ENCODE measurements around the gene SLC38A11. TPM values are rescaled to one million over a fixed set of nuclear protein-coding genes. Genes with fewer than 3 reads are reported as not detected.
"Not testable (repeated sequence)": the region's sequence is repeated elsewhere in the genome, so short reads cannot be mapped to it uniquely, and the experiment has no call there.

Gene SLC38A11
- total and polyA plus RNA-seq, 2 of the 13 experiments (the other 11 are each of a cell fraction or from before 2014, with no cell fraction given): 14.0 to 14.3 TPM

DNA sequence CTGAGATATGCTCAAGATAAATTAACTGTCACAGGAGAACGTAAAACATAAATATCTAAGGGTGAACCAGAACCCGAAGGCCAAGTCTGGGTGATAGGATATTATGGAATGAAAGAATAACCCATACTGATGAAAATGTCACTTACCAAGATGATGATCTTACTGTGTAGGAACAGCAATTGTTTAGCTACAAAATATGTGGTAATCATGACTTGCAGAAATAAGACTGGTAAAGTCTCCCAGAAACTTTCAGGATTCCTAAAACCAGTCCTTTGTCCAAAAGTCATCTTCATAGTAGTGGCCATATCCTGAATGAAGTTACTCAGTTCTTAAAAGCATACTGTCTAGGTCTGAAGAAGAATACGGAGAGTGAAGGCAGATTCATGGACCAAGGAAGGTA is 30.7 kb upstream of the SLC38A11 start:
- H3K36me3 ChIP-seq (replicated peaks in 1 of 2; ENCODE audit: control insufficient read depth in 1 of 2, insufficient read depth in 2 of 2, low read length in 2 of 2); H3K4me1 ChIP-seq (ENCODE audit: insufficient read depth, low read length); H3K79me2 ChIP-seq (ENCODE audit: insufficient read depth, low read length); CTCF ChIA-PET (ENCODE audit: low intra/inter-chr PET ratio, low total read pairs); H3K4me2 ChIP-seq (ENCODE audit: low read depth, low read length); H4K20me1 ChIP-seq (ENCODE audit: insufficient read depth, low read length); H3K4me3 ChIP-seq (replicated peaks in 1 of 3; ENCODE audit: insufficient read depth in 1 of 3, low read depth in 2 of 3, low read length in 3 of 3); in situ Hi-C loops (cut with HindIII; ENCODE audit: extremely low pct_ligation_motif_present, low pct_unique_long_range_greater_than_20kb); H2AFZ ChIP-seq (ENCODE audit: low read length); FAIRE-seq; DNase-seq (ENCODE audit: low spot score); ATAC-seq; H3K9ac ChIP-seq (ENCODE audit: insufficient read depth, low read depth, low read length); POLR2A ChIA-PET; H3K9me3 ChIP-seq (ENCODE audit: low read length); H3K27ac ChIP-seq (ENCODE audit: extremely low read length, insufficient read depth, low read length); H3K27me3 ChIP-seq (ENCODE audit: control insufficient read depth in 1 of 2, insufficient read depth in 2 of 2, low read length in 2 of 2); intact Hi-C loops (cut with micrococcal nuclease; ENCODE audit: unreplicated experiment); BruUV-seq (replicated peaks): not testable (repeated sequence)
- peak; percentile 28; the same call in 1 of the 2 replicates for TF ChIP-seq NFE2L2 (IDR thresholded peaks at IDR 0.05; ENCODE audit: low read length)
- 54% methylated on average over 3 of the region's 3 CpGs for WGBS (ENCODE audit: low lambda C conversion rate)

- H3K79me2 ChIP-seq (ENCODE audit: insufficient read depth, low read length): no peaks in the 10 kb centered on the region
- no peak overlapping the region for H3K4me3 ChIP-seq (replicated peaks in 1 of 3; ENCODE audit: insufficient read depth in 1 of 3, low read depth in 2 of 3, low read length in 3 of 3)
- CTCF ChIA-PET (ENCODE audit: low intra/inter-chr PET ratio, low total read pairs): no interaction called here
- POLR2A ChIA-PET: no interaction called here
- FAIRE-seq (no peak), ATAC-seq (no peak), DNase-seq (ENCODE audit: low spot score) (no peak)
- no peak overlapping the region for H3K4me2 ChIP-seq (ENCODE audit: low read depth, low read length)
- in situ Hi-C loops (cut with HindIII; ENCODE audit: extremely low pct_ligation_motif_present, low pct_unique_long_range_greater_than_20kb): no loop called here
- H3K9me3 ChIP-seq (ENCODE audit: low read length): no peaks in the 10 kb centered on the region
- H4K20me1 ChIP-seq (ENCODE audit: insufficient read depth, low read length): no peaks in the 10 kb centered on the region
- no peak overlapping the region for H2AFZ ChIP-seq (ENCODE audit: low read length)
- no peak overlapping the region for H3K27ac ChIP-seq (ENCODE audit: extremely low read length, insufficient read depth, low read length)
- H3K36me3 ChIP-seq (replicated peaks in 1 of 2; ENCODE audit: control insufficient read depth in 1 of 2, insufficient read depth in 2 of 2, low read length in 2 of 2): no peaks in the 10 kb centered on the region
- no peaks in the 10 kb centered on the region; a peak in 1 of 5 replicates for H3K27me3 ChIP-seq (ENCODE audit: control insufficient read depth in 1 of 2, insufficient read depth in 2 of 2, low read length in 2 of 2)
- intact Hi-C loops (cut with micrococcal nuclease; ENCODE audit: unreplicated experiment): loop anchor here (5.0 kb wide), 1 partner anchor 1173 kb away; no protein-coding TSS in a partner anchor
- H3K9ac ChIP-seq (ENCODE audit: insufficient read depth, low read depth, low read length): no peak overlapping the region
- no peaks in the 10 kb centered on the region for H3K4me1 ChIP-seq (ENCODE audit: insufficient read depth, low read length)
- BruUV-seq (replicated peaks): no TSS peak
- WGBS (ENCODE audit: low lambda C conversion rate): 56% methylated on average over 3 of the region's 3 CpGs
- no peak for TF ChIP-seq FOSL1 (CRISPR knock-in tag; IDR thresholded peaks at IDR 0.05; ENCODE audit: borderline replicate concordance)
- no peak for TF ChIP-seq HMG20B (CRISPR knock-in tag; conservative IDR thresholded peaks at IDR 0.05)
- no peak for TF ChIP-seq RXRB (CRISPR knock-in tag; IDR thresholded peaks at IDR 0.05; ENCODE audit: borderline replicate concordance)
- TF ChIP-seq ZNF101 (CRISPR knock-in tag; IDR thresholded peaks at IDR 0.05; ENCODE audit: borderline replicate concordance, low read depth): no peak
- no peak for TF ChIP-seq BRCA1 (CRISPR knock-in tag; IDR thresholded peaks at IDR 0.05)
- no peak for TF ChIP-seq HNF4A (CRISPR knock-in tag; IDR thresholded peaks at IDR 0.05)
- no peak for TF ChIP-seq GLI4 (CRISPR knock-in tag; IDR thresholded peaks at IDR 0.05; ENCODE audit: borderline replicate concordance)
- TF ChIP-seq, protein P1, sequence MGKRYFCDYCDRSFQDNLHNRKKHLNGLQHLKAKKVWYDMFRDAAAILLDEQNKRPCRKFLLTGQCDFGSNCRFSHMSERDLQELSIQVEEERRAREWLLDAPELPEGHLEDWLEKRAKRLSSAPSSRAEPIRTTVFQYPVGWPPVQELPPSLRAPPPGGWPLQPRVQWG (CRISPR knock-in tag; IDR thresholded peaks at IDR 0.05; ENCODE audit: borderline replicate concordance, low read depth): no peak
- no peak for TF ChIP-seq ZNF792 (CRISPR knock-in tag; IDR thresholded peaks at IDR 0.05)
- TF ChIP-seq, protein P2, sequence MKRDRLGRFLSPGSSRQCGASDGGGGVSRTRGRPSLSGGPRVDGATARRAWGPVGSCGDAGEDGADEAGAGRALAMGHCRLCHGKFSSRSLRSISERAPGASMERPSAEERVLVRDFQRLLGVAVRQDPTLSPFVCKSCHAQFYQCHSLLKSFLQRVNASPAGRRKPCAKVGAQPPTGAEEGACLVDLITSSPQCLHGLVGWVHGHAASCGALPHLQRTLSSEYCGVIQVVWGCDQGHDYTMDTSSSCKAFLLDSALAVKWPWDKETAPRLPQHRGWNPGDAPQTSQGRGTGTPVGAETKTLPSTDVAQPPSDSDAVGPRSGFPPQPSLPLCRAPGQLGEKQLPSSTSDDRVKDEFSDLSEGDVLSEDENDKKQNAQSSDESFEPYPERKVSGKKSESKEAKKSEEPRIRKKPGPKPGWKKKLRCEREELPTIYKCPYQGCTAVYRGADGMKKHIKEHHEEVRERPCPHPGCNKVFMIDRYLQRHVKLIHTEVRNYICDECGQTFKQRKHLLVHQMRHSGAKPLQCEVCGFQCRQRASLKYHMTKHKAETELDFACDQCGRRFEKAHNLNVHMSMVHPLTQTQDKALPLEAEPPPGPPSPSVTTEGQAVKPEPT (CRISPR knock-in tag; IDR thresholded peaks at IDR 0.05; ENCODE audit: low read depth): no peak
- no peak for TF ChIP-seq GTF2F1 (IDR thresholded peaks at IDR 0.05; ENCODE audit: low read length)
- no peak for TF ChIP-seq CREB3 (CRISPR knock-in tag; IDR thresholded peaks at IDR 0.05)
- no peak for TF ChIP-seq ZKSCAN8 (CRISPR knock-in tag; IDR thresholded peaks at IDR 0.05; ENCODE audit: borderline replicate concordance)
- no peak for TF ChIP-seq POGK (CRISPR knock-in tag; conservative IDR thresholded peaks at IDR 0.05)
These were observed 29.1 kb upstream of the SLC38A11 start for GRCh38 chr2:164984428-164984827.

Measured in HepG2 (cell line).